AG09309 (cell line): ENCODE results near the gene FRMD4A.
A peak's percentile ranks its signal among the peaks of the same experiment; 100 is the strongest.
"Not testable (repeated sequence)": the region's sequence is repeated elsewhere in the genome, so short reads cannot be mapped to it uniquely, and the experiment has no call there.

ENCODE experiments used
- DNase-seq: peaks from one replicate; pipeline ENCODE4 v3.0.0-alpha.2; 2010; ENCODE audit warnings: low read depth
- H3K4me3 ChIP-seq: 2 replicates; pipeline ENCODE4 v1.5.1; 2011; ENCODE audit warnings: mild to moderate bottlenecking, low read depth, low read length, moderate library complexity; ENCODE audit not compliant: control insufficient read depth
- CTCF ChIP-seq: IDR thresholded peaks from 2 replicates; pipeline ENCODE4 v1.5.1; 2011; ENCODE audit warnings: mild to moderate bottlenecking, low read depth, low read length, inconsistent platforms; ENCODE audit not compliant: insufficient read depth, control insufficient read depth; ENCODE audit errors: missing control alignments

Gene FRMD4A

GRCh38 chr10:13956826-13957225 lies 373.9 kb downstream of the FRMD4A start:
- peak; percentile 65 for DNase-seq
- TF ChIP-seq CTCF: peak; percentile 64
- H3K4me3 ChIP-seq: no peak overlapping the region

GRCh38 chr10:13955409-13956068 lies 375.2 kb downstream of the FRMD4A start:
- DNase-seq: no peak
- TF ChIP-seq CTCF: no peak
- H3K4me3 ChIP-seq: no peak overlapping the region

GRCh38 chr10:13954195-13954594 lies 376.5 kb downstream of the FRMD4A start:
- not testable (repeated sequence) for H3K4me3 ChIP-seq, DNase-seq

GRCh38 chr10:13953371-13953770 lies 377.4 kb downstream of the FRMD4A start:
- no peak for DNase-seq
- no peak overlapping the region for H3K4me3 ChIP-seq
- no peak for TF ChIP-seq CTCF

GRCh38 chr10:13950543-13950939 lies 380.2 kb downstream of the FRMD4A start:
- TF ChIP-seq CTCF: no peak
- H3K4me3 ChIP-seq: no peak overlapping the region
- DNase-seq: no peak

GRCh38 chr10:13949844-13950542 lies 380.7 kb downstream of the FRMD4A start:
- DNase-seq: peak; percentile 75
- TF ChIP-seq CTCF: no peak
- no peak overlapping the region for H3K4me3 ChIP-seq

GRCh38 chr10:13946209-13946460 lies 384.6 kb downstream of the FRMD4A start:
- TF ChIP-seq CTCF: no peak
- H3K4me3 ChIP-seq: no peak overlapping the region
- no peak for DNase-seq
